ENCODE results near the gene ST6GALNAC2. TPM values are rescaled to one million over a fixed set of nuclear protein-coding genes. Genes with fewer than 3 reads are reported as not detected.
A peak's percentile ranks its signal among the peaks of the same experiment; 100 is the strongest.

The ST6GALNAC2 gene
- total RNA-seq, 4 donors from 2014 or later = 58.5 to 128 (median 69.1) TPM

GRCh38 chr17:76539631-76540271, 45.9 kb downstream of the ST6GALNAC2 start, which contains the start of gene PRCD:
Gene PRCD (plus strand): TSS chr17:76540044. CDS start chr17:76540142, 98 bp downstream.
- Histone ChIP-seq H3K9me3 (no peaks in the 10 kb centered on the region), H3K36me3 (no peaks in the 10 kb centered on the region), H3K4me3 (peak within 1 kb of the TSS; percentile 15 to 49 (median 25)), H3K27me3 (no peaks in the 10 kb centered on the region), H3K4me1 (peaks cover 0 to 82% (median 31%) of the 10 kb centered on the region in 4 donors), H3K27ac (peak within 1 kb of the TSS; percentile 22 to 91 (median 76))
- 80 to 85% methylated on average over 19 to 20 of the region's 22 CpGs for WGBS, 2 donors
- TF ChIP-seq CTCF (IDR thresholded peaks at IDR 0.05) (no peak), POLR2A (IDR thresholded peaks at IDR 0.05) (no peak), EP300 (IDR thresholded peaks at IDR 0.05) (no peak)
- no peak for DNase-seq (ENCODE audit: low spot score in 2 of 2)

GRCh38 chr17:76538941-76539570, 46.6 kb downstream of the ST6GALNAC2 start:
- no peaks in the 10 kb centered on the region for H3K27me3 ChIP-seq

DNA sequence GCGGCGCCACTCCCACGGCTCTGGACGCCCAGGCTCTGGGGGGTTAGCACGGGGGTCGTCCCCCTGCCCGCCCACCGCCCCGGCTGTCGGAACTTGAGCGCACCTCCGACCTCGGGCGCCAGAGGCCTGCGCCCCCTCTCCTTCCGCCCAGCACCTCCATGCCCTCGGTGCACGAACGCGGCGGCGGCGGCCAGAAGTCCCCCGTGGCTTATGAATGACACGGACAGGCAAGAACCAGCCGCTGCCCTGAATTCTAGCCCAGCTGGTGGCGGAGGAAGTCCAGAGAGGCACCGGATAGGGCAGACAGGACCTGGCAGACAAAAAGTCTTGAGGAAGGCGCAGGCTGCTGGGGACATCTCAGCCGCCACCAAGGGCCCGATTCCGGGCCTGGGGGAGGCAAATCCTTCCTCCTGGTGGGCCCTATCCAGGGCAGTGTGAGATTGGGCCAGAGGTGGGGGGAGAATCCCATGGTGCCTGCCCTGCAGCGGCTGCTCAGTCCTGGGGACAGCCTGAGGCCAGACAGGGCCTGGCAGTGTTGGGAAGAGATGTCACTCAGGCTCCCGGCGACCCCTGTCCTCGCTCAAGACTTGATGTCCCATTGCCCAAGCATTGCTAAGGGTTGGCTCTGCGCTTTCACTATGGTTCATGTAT, 47.3 kb downstream of the ST6GALNAC2 start:
- no peak for DNase-seq (ENCODE audit: low spot score in 2 of 2)
- peak overlapping the region; percentile 21 to 61 (median 40) for H3K4me3 ChIP-seq
- no peak for TF ChIP-seq CTCF (IDR thresholded peaks at IDR 0.05)
- TF ChIP-seq EP300 (IDR thresholded peaks at IDR 0.05) = no peak
- TF ChIP-seq POLR2A (IDR thresholded peaks at IDR 0.05) = no peak
- peak overlapping the region; percentile 69 to 91 (median 80) for H3K27ac ChIP-seq
- no peaks in the 10 kb centered on the region for H3K27me3 ChIP-seq
- no peaks in the 10 kb centered on the region for H3K36me3 ChIP-seq
- no peaks in the 10 kb centered on the region for H3K9me3 ChIP-seq
- peaks cover 0 to 69% (median 21%) of the 10 kb centered on the region in 4 donors for H3K4me1 ChIP-seq
- 40 to 51% methylated on average over 12 to 31 of the region's 37 CpGs for WGBS, 2 donors

More at GRCh38 chr17:76538941-76539570, 46.6 kb downstream of the ST6GALNAC2 start:
- Histone ChIP-seq H3K4me1 (peaks cover 0 to 75% (median 25%) of the 10 kb centered on the region in 4 donors), H3K9me3 (no peaks in the 10 kb centered on the region), H3K27ac (peak overlapping the region in 3 of 4 donors; percentile 69 to 91 (median 87)), H3K36me3 (no peaks in the 10 kb centered on the region), H3K4me3 (no peak overlapping the region)
- DNase-seq (ENCODE audit: low spot score in 2 of 2) = no peak
- TF ChIP-seq EP300 (IDR thresholded peaks at IDR 0.05) (no peak), POLR2A (IDR thresholded peaks at IDR 0.05) (no peak)
- WGBS, 2 donors = 88 to 91% methylated on average over 5 to 9 of the region's 9 CpGs

- peak in 1 of 2 donors; percentile 53 for DNase-seq (ENCODE audit: low spot score in 2 of 2)
- H3K4me1 ChIP-seq = peaks cover 0 to 64% (median 19%) of the 10 kb centered on the region in 4 donors
- peak within 1 kb of the TSS; percentile 72 to 91 (median 80) for H3K27ac ChIP-seq
- no peaks in the 10 kb centered on the region for H3K9me3 ChIP-seq
- TF ChIP-seq POLR2A (IDR thresholded peaks at IDR 0.05) (peak in 1 of 2 donors; percentile 62), CTCF (IDR thresholded peaks at IDR 0.05) (no peak)
- no peaks in the 10 kb centered on the region for H3K36me3 ChIP-seq
- no peaks in the 10 kb centered on the region for H3K27me3 ChIP-seq
- H3K4me3 ChIP-seq = peak within 1 kb of the TSS; percentile 39 to 61 (median 44)
- WGBS, 2 donors = 0 to 1% methylated on average over 10 to 20 of the region's 95 CpGs
Observed at GRCh38 chr17:76537578-76538280, 47.9 kb downstream of the ST6GALNAC2 start, which contains the start of gene CYGB. Gene CYGB (minus strand): TSS chr17:76537709. CDS start chr17:76537542, 167 bp downstream.

DNA sequence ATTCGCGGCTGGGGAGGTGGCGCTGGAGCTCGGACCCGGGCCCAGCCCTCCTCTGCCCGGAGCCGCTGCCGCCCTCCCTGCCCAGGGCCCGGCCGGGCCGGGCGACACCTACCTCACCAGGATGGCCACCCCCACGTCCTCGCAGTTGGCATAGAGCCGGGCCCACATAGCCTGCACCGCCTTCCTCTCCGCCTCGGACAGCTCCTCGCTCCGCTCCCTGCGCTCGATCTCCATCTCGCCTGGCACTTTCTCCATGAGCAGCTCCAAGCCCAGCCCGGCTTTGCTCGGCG, 48.4 kb downstream of the ST6GALNAC2 start:
- no peaks in the 10 kb centered on the region for H3K27me3 ChIP-seq
- DNase-seq (ENCODE audit: low spot score in 2 of 2) = no peak
- no peaks in the 10 kb centered on the region for H3K9me3 ChIP-seq
- no peak for TF ChIP-seq POLR2A (IDR thresholded peaks at IDR 0.05)
- H3K27ac ChIP-seq = peak overlapping the region; percentile 68 to 91 (median 80)
- H3K4me3 ChIP-seq = peak overlapping the region; percentile 39 to 61 (median 44)
- H3K36me3 ChIP-seq = no peaks in the 10 kb centered on the region
- 1 to 3% methylated on average over 7 to 22 of the region's 26 CpGs for WGBS, 2 donors
- peaks cover 0 to 68% (median 19%) of the 10 kb centered on the region in 4 donors for H3K4me1 ChIP-seq

Measured in tibial nerve (tissue), 4 donors.